Measurements from ENCODE around the gene CYP27B1. TPM values are rescaled to one million over a fixed set of nuclear protein-coding genes. Genes with fewer than 3 reads are reported as not detected.

The CYP27B1 gene
- total and polyA plus RNA-seq, 2 donors (not counting 3 experiments of a cell fraction or from before 2014, with no cell fraction given): 0.62 to 2.7 TPM

GRCh38 chr12:57720606-57721595 lies 46.0 kb downstream of the CYP27B1 start:
- ChIA-PET CTCF (interaction anchor here (1.0 kb wide), 1 partner anchor 138 kb away, joined by 3 read pairs; no protein-coding TSS in a partner anchor), POLR2A (no interaction called here)
- H3K9me1 ChIP-seq (replicated peaks; ENCODE audit: control insufficient read depth, extremely low read depth, insufficient read depth, low read length): no peaks in the 10 kb centered on the region
- intact Hi-C loops (cut with micrococcal nuclease) (no loop called here), dilution Hi-C loops (cut with MboI; ENCODE audit: extremely low pct_ligation_motif_present, low sequenced_read_pairs) (no loop called here)
- no peak overlapping the region for H3K4me2 ChIP-seq (ENCODE audit: insufficient read depth, low read length)
- no peak overlapping the region for H2AFZ ChIP-seq (ENCODE audit: low read depth, low read length)
- H3K4me3 ChIP-seq (replicated peaks in 1 of 3; ENCODE audit: insufficient read depth in 1 of 3, low read depth in 1 of 3, low read length in 3 of 3): no peak overlapping the region
- no peaks in the 10 kb centered on the region for H3K79me2 ChIP-seq (ENCODE audit: control insufficient read depth, insufficient read depth, low read length)
- no peak overlapping the region for H3K27ac ChIP-seq (ENCODE audit: insufficient read depth, low read depth, low read length)
- BruUV-seq (replicated peaks): TSS peak; percentile 81
- TF ChIP-seq, protein P1, sequence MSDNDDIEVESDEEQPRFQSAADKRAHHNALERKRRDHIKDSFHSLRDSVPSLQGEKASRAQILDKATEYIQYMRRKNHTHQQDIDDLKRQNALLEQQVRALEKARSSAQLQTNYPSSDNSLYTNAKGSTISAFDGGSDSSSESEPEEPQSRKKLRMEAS (IDR thresholded peaks at IDR 0.05; ENCODE audit: insufficient read depth, insufficient read length): no peak
- TF ChIP-seq, protein P2, sequence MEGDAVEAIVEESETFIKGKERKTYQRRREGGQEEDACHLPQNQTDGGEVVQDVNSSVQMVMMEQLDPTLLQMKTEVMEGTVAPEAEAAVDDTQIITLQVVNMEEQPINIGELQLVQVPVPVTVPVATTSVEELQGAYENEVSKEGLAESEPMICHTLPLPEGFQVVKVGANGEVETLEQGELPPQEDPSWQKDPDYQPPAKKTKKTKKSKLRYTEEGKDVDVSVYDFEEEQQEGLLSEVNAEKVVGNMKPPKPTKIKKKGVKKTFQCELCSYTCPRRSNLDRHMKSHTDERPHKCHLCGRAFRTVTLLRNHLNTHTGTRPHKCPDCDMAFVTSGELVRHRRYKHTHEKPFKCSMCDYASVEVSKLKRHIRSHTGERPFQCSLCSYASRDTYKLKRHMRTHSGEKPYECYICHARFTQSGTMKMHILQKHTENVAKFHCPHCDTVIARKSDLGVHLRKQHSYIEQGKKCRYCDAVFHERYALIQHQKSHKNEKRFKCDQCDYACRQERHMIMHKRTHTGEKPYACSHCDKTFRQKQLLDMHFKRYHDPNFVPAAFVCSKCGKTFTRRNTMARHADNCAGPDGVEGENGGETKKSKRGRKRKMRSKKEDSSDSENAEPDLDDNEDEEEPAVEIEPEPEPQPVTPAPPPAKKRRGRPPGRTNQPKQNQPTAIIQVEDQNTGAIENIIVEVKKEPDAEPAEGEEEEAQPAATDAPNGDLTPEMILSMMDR (IDR thresholded peaks at IDR 0.05; ENCODE audit: extremely low read depth in 1 of 2, insufficient read depth in 1 of 2, low read depth in 1 of 2, low read length in 2 of 2): no peak
- no peak for TF ChIP-seq POLR2A (IDR thresholded peaks at IDR 0.05; ENCODE audit: low read depth, low read length)
- TF ChIP-seq GATA2 (IDR thresholded peaks at IDR 0.05; ENCODE audit: insufficient read depth, insufficient read length, low read depth, low read length): no peak
- TF ChIP-seq EZH2 (IDR thresholded peaks at IDR 0.05; ENCODE audit: borderline replicate concordance, low read depth, low read length, severe bottlenecking): no peak
- TF ChIP-seq FOS (IDR thresholded peaks at IDR 0.05; ENCODE audit: borderline replicate concordance, insufficient read depth, low read length): no peak
- no peak for TF ChIP-seq MYC (IDR thresholded peaks at IDR 0.05; ENCODE audit: low read depth, low read length)
- TF ChIP-seq POLR2AphosphoS5 (IDR thresholded peaks at IDR 0.05; ENCODE audit: insufficient read depth, low read depth, low read length): no peak
- TF ChIP-seq JUN (IDR thresholded peaks at IDR 0.05; ENCODE audit: borderline replicate concordance, insufficient read depth, insufficient read length, low read depth): no peak
- peaks cover 2% of the 10 kb centered on the region for H3K4me1 ChIP-seq (ENCODE audit: control insufficient read depth, extremely low read depth, insufficient read depth, low read length)
- no peaks in the 10 kb centered on the region for H3K9me3 ChIP-seq (replicated peaks; ENCODE audit: control insufficient read depth, insufficient read depth, low read length)
- FAIRE-seq (no peak), DNase-seq (ENCODE audit: low read depth, low spot score) (no peak)
- no peaks in the 10 kb centered on the region for H3K27me3 ChIP-seq (ENCODE audit: control insufficient read depth in 2 of 2, insufficient read depth in 2 of 2, low read length in 2 of 2)
- peaks cover 0 to 32% of the 10 kb centered on the region in 2 experiments for H3K36me3 ChIP-seq (ENCODE audit: control insufficient read depth in 2 of 2, extremely low read depth in 1 of 2, insufficient read depth in 2 of 2, low read length in 2 of 2)
- H3K9ac ChIP-seq (replicated peaks; ENCODE audit: extremely low read depth, insufficient read depth, low read length): no peak overlapping the region
- H4K20me1 ChIP-seq (replicated peaks; ENCODE audit: control insufficient read depth, extremely low read depth, insufficient read depth, low read length): no peaks in the 10 kb centered on the region

Measured in endothelial cell of umbilical vein (primary cell).